Osteocyte (in vitro differentiated cells): ENCODE measurements around the gene OR8H2. TPM values are rescaled to one million over a fixed set of nuclear protein-coding genes. Genes with fewer than 3 reads are reported as not detected.
"Not testable (repeated sequence)": the region's sequence is repeated elsewhere in the genome, so short reads cannot be mapped to it uniquely, and the experiment has no call there.

ENCODE experiments used
- DNase-seq: peaks from one replicate; pipeline ENCODE4 v3.0.0; 2021; ENCODE audit warnings: mixed read lengths; ENCODE audit not compliant: unreplicated experiment; ENCODE audit errors: extremely low spot score
- H3K27ac Mint-ChIP-seq: one replicate; pipeline ENCODE4 v1.8.0; 2021; ENCODE audit warnings: mild to moderate bottlenecking, mixed read lengths; ENCODE audit not compliant: unreplicated experiment
- H3K27me3 Mint-ChIP-seq: one replicate; pipeline ENCODE4 v1.8.0; 2021; ENCODE audit warnings: mixed read lengths; ENCODE audit not compliant: unreplicated experiment
- H3K36me3 Mint-ChIP-seq: one replicate; pipeline ENCODE4 v1.8.0; 2021; ENCODE audit warnings: mixed read lengths; ENCODE audit not compliant: unreplicated experiment
- H3K4me1 Mint-ChIP-seq: one replicate; pipeline ENCODE4 v1.8.0; 2021; ENCODE audit warnings: mixed read lengths; ENCODE audit not compliant: unreplicated experiment
- H3K4me3 Mint-ChIP-seq: one replicate; pipeline ENCODE4 v1.8.0; 2021; ENCODE audit warnings: mild to moderate bottlenecking, moderate library complexity, mixed read lengths; ENCODE audit not compliant: unreplicated experiment
- H3K9me3 Mint-ChIP-seq: one replicate; pipeline ENCODE4 v1.8.0; 2021; ENCODE audit warnings: mixed read lengths; ENCODE audit not compliant: unreplicated experiment
- CTCF ChIP-seq: fragments of 200-600 bp; sonication (generic); IDR thresholded peaks from 2 replicates; pipeline ENCODE4 v1.5.0; 2021; ENCODE audit warnings: antibody characterized with exemption, mild to moderate bottlenecking, moderate library complexity
- long read RNA-seq: library from polyadenylated mRNA; unstranded; transcript quantifications from one replicate; pipeline ENCODE4 v2.0.0, GENCODE V29; 2021
- total RNA-seq: library from RNA; stranded (reverse); gene quantifications from 2 replicates; pipeline ENCODE4 v1.2.1, GENCODE V29; 2021

Gene OR8H2
- total RNA-seq, result not detected in 2 replicates
- long read RNA-seq, result 0 reads

GRCh38 chr11:56103210-56103737, at the start of gene OR8H2:
Gene OR8H2 (plus strand): TSS chr11:56103687. CDS start chr11:56105043, 1,356 bp downstream.
- Mint-ChIP-seq H3K27ac (no peak within 1 kb of the TSS), H3K9me3 (peaks cover 10% of the 10 kb centered on the region), H3K4me3 (no peak within 1 kb of the TSS), H3K27me3 (no peaks in the 10 kb centered on the region), H3K36me3 (no peaks in the 10 kb centered on the region), H3K4me1 (no peaks in the 10 kb centered on the region)
- TF ChIP-seq CTCF, result no peak
- no peak for DNase-seq

GRCh38 chr11:56056366-56056765, 47.1 kb upstream of the OR8H2 start:
- H3K27me3 Mint-ChIP-seq, H3K4me1 Mint-ChIP-seq, H3K27ac Mint-ChIP-seq, DNase-seq, H3K36me3 Mint-ChIP-seq, H3K4me3 Mint-ChIP-seq: not testable (repeated sequence)
- H3K9me3 Mint-ChIP-seq, result peaks cover 18% of the 10 kb centered on the region

GRCh38 chr11:56057661-56058237, 45.7 kb upstream of the OR8H2 start:
- H3K4me3 Mint-ChIP-seq, DNase-seq, H3K36me3 Mint-ChIP-seq, H3K4me1 Mint-ChIP-seq, H3K27ac Mint-ChIP-seq, H3K27me3 Mint-ChIP-seq: not testable (repeated sequence)
- peaks cover 10% of the 10 kb centered on the region for H3K9me3 Mint-ChIP-seq

- not testable (repeated sequence) for H3K4me3 Mint-ChIP-seq, DNase-seq
Observed at GRCh38 chr11:56058260-56058780, 45.2 kb upstream of the OR8H2 start.

GRCh38 chr11:56066980-56067379, 36.5 kb upstream of the OR8H2 start:
- peaks cover 20% of the 10 kb centered on the region for H3K9me3 Mint-ChIP-seq
- no peaks in the 10 kb centered on the region for H3K36me3 Mint-ChIP-seq
- no peak for DNase-seq

More at GRCh38 chr11:56058260-56058780, 45.2 kb upstream of the OR8H2 start:
- H3K9me3 Mint-ChIP-seq, result peaks cover 10% of the 10 kb centered on the region
- H3K36me3 Mint-ChIP-seq, H3K27ac Mint-ChIP-seq, H3K4me1 Mint-ChIP-seq, H3K27me3 Mint-ChIP-seq: not testable (repeated sequence)

GRCh38 chr11:56089697-56090096, 13.8 kb upstream of the OR8H2 start:
- H3K27me3 Mint-ChIP-seq, result no peaks in the 10 kb centered on the region

More at GRCh38 chr11:56066980-56067379, 36.5 kb upstream of the OR8H2 start:
- Mint-ChIP-seq H3K4me3 (no peak overlapping the region), H3K4me1 (no peaks in the 10 kb centered on the region), H3K27me3 (no peaks in the 10 kb centered on the region), H3K27ac (no peak overlapping the region)
- TF ChIP-seq CTCF, result no peak

More at GRCh38 chr11:56089697-56090096, 13.8 kb upstream of the OR8H2 start:
- Mint-ChIP-seq H3K9me3 (no peaks in the 10 kb centered on the region), H3K4me1 (no peaks in the 10 kb centered on the region), H3K36me3 (no peaks in the 10 kb centered on the region), H3K27ac (no peak overlapping the region), H3K4me3 (no peak overlapping the region)
- no peak for TF ChIP-seq CTCF
- no peak for DNase-seq
